Measurements from ENCODE around the gene SLC13A1. TPM values are rescaled to one million over a fixed set of nuclear protein-coding genes. Genes with fewer than 3 reads are reported as not detected.

SLC13A1 gene
- total RNA-seq, 4 donors from 2014 or later = 0.11 TPM; not detected in 3

- TF ChIP-seq POLR2AphosphoS5 (IDR thresholded peaks at IDR 0.05) = no peak
- TF ChIP-seq POLR2A (IDR thresholded peaks at IDR 0.05; ENCODE audit: low read depth) = no peak
- no peak for TF ChIP-seq EP300 (IDR thresholded peaks at IDR 0.05)
- no peak for TF ChIP-seq CTCF (IDR thresholded peaks at IDR 0.05)
- Histone ChIP-seq H3K27me3 (no peaks in the 10 kb centered on the region), H3K4me3 (no peak overlapping the region), H3K36me3 (no peaks in the 10 kb centered on the region), H3K9me3 (peaks cover 0 to 4% (median 0%) of the 10 kb centered on the region in 4 donors), H3K4me1 (peaks cover 0 to 8% (median 3%) of the 10 kb centered on the region in 4 donors), H3K27ac (replicated peaks in 1 of 4) (no peak overlapping the region)
- 85% methylated on average over 1 of the region's 1 CpG for WGBS
- intact Hi-C loops (cut with DNase I) = no loop called here
- DNase-seq (ENCODE audit: extremely low spot score) = no peak
Measured at GRCh38 chr7:123216825-123217224, 17.1 kb upstream of the SLC13A1 start.

GRCh38 chr7:123215350-123215749 lies 15.6 kb upstream of the SLC13A1 start:
- no peak overlapping the region for H3K4me3 ChIP-seq
- intact Hi-C loops (cut with DNase I) = no loop called here
- DNase-seq (ENCODE audit: extremely low spot score) = no peak
- H3K36me3 ChIP-seq = no peaks in the 10 kb centered on the region
- H3K27ac ChIP-seq (replicated peaks in 1 of 4) = no peak overlapping the region
- WGBS = 86% methylated on average over 4 of the region's 4 CpGs
- TF ChIP-seq CTCF (IDR thresholded peaks at IDR 0.05) = no peak
- no peak for TF ChIP-seq EP300 (IDR thresholded peaks at IDR 0.05)
- TF ChIP-seq POLR2AphosphoS5 (IDR thresholded peaks at IDR 0.05) = no peak
- TF ChIP-seq POLR2A (IDR thresholded peaks at IDR 0.05; ENCODE audit: low read depth) = no peak
- peaks cover 0 to 4% (median under 1%) of the 10 kb centered on the region in 4 donors for H3K4me1 ChIP-seq
- no peaks in the 10 kb centered on the region for H3K27me3 ChIP-seq
- peaks cover 0 to 4% (median 0%) of the 10 kb centered on the region in 4 donors for H3K9me3 ChIP-seq

- no peak overlapping the region for H3K27ac ChIP-seq (replicated peaks in 1 of 4)
- no peak overlapping the region for H3K4me3 ChIP-seq
- TF ChIP-seq POLR2AphosphoS5 (IDR thresholded peaks at IDR 0.05) = no peak
- no peak for TF ChIP-seq CTCF (IDR thresholded peaks at IDR 0.05)
- TF ChIP-seq POLR2A (IDR thresholded peaks at IDR 0.05; ENCODE audit: low read depth) = no peak
- TF ChIP-seq EP300 (IDR thresholded peaks at IDR 0.05) = no peak
- peaks cover 0 to 4% (median 0%) of the 10 kb centered on the region in 4 donors for H3K9me3 ChIP-seq
- intact Hi-C loops (cut with DNase I) = no loop called here
- H3K27me3 ChIP-seq = no peaks in the 10 kb centered on the region
- WGBS = 90% methylated on average over 2 of the region's 2 CpGs
- H3K4me1 ChIP-seq = peaks cover 0 to 6% (median 3%) of the 10 kb centered on the region in 4 donors
- H3K36me3 ChIP-seq = no peaks in the 10 kb centered on the region
- no peak for DNase-seq (ENCODE audit: extremely low spot score)
Measured at GRCh38 chr7:123211545-123211944, 11.8 kb upstream of the SLC13A1 start.

GRCh38 chr7:123210986-123211385 lies 11.2 kb upstream of the SLC13A1 start:
- no peak for DNase-seq (ENCODE audit: extremely low spot score)
- intact Hi-C loops (cut with DNase I) = no loop called here

More at GRCh38 chr7:123210986-123211385, 11.2 kb upstream of the SLC13A1 start:
- H3K9me3 ChIP-seq = peaks cover 0 to 4% (median 0%) of the 10 kb centered on the region in 4 donors
- H3K4me3 ChIP-seq = no peak overlapping the region
- TF ChIP-seq EP300 (IDR thresholded peaks at IDR 0.05) (no peak), CTCF (IDR thresholded peaks at IDR 0.05) (no peak), POLR2AphosphoS5 (IDR thresholded peaks at IDR 0.05) (no peak), POLR2A (IDR thresholded peaks at IDR 0.05; ENCODE audit: low read depth) (no peak)
- peaks cover 0 to 6% (median 3%) of the 10 kb centered on the region in 4 donors for H3K4me1 ChIP-seq
- no peaks in the 10 kb centered on the region for H3K36me3 ChIP-seq
- H3K27me3 ChIP-seq = no peaks in the 10 kb centered on the region
- H3K27ac ChIP-seq (replicated peaks in 1 of 4) = no peak overlapping the region
- WGBS = 73% methylated on average over 5 of the region's 5 CpGs

Data from esophagus muscularis mucosa (tissue), 4 donors.